Measurements from ENCODE around the gene PAM16.

Gene PAM16

GRCh38 chr16:4391631-4392381 lies 40.7 kb upstream of the PAM16 start:
- ChIA-PET CTCF (interaction anchor here (1.8 to 8.3 kb wide), 2 partner anchors 11 to 33 kb away, joined by 8 to 100 read pairs; no protein-coding TSS in a partner anchor), POLR2A (no interaction called here)
- TF ChIP-seq CTCF (IDR thresholded peaks at IDR 0.05; ENCODE audit: control extremely low read depth, extremely low read depth, low read depth, missing control alignments): no peak
- DNase-seq (ENCODE audit: extremely low spot score): no peak

- no peak for DNase-seq (ENCODE audit: extremely low spot score)
- no peak for TF ChIP-seq CTCF (IDR thresholded peaks at IDR 0.05; ENCODE audit: control extremely low read depth, extremely low read depth, low read depth, missing control alignments)
- ChIA-PET POLR2A (interaction anchor here (0.6 kb wide), 1 partner anchor 11 kb away, joined by 3 read pairs; no protein-coding TSS in a partner anchor), CTCF (interaction anchor here (2.6 to 8.3 kb wide), 2 partner anchors 12 to 30 kb away, joined by 8 to 100 read pairs; no protein-coding TSS in a partner anchor)
Observed at GRCh38 chr16:4390266-4391260, 39.4 kb upstream of the PAM16 start.

GRCh38 chr16:4389051-4389955 lies 38.2 kb upstream of the PAM16 start:
- no peak for TF ChIP-seq CTCF (IDR thresholded peaks at IDR 0.05; ENCODE audit: control extremely low read depth, extremely low read depth, low read depth, missing control alignments)
- DNase-seq (ENCODE audit: extremely low spot score): no peak
- ChIA-PET CTCF (interaction anchor here (2.6 to 8.3 kb wide), 2 partner anchors 14 to 29 kb away, joined by 8 to 100 read pairs; no protein-coding TSS in a partner anchor), POLR2A (interaction anchor here (0.6 kb wide), 1 partner anchor 10 kb away, joined by 3 read pairs; no protein-coding TSS in a partner anchor)

- ChIA-PET CTCF (interaction anchor here (2.6 to 8.3 kb wide), 2 partner anchors 15 to 28 kb away, joined by 8 to 100 read pairs; no protein-coding TSS in a partner anchor), POLR2A (no interaction called here)
- no peak for TF ChIP-seq CTCF (IDR thresholded peaks at IDR 0.05; ENCODE audit: control extremely low read depth, extremely low read depth, low read depth, missing control alignments)
- no peak for DNase-seq (ENCODE audit: extremely low spot score)
Observed at GRCh38 chr16:4388271-4389021, 37.3 kb upstream of the PAM16 start.

- DNase-seq (ENCODE audit: extremely low spot score): no peak
- ChIA-PET CTCF (interaction anchor here (8.3 kb wide), 1 partner anchor 15 kb away, joined by 100 read pairs; no protein-coding TSS in a partner anchor), POLR2A (no interaction called here)
- no peak for TF ChIP-seq CTCF (IDR thresholded peaks at IDR 0.05; ENCODE audit: control extremely low read depth, extremely low read depth, low read depth, missing control alignments)
Observed at GRCh38 chr16:4387781-4388180, 36.7 kb upstream of the PAM16 start.
